Neural cell (in vitro differentiated cells): ENCODE measurements around the gene GRAMD4.

ENCODE experiments used
- MXI1 ChIP-seq: fragments of 450-650 bp; conservative IDR thresholded peaks from 2 replicates; pipeline ENCODE4 v1.6.1; 2014; ENCODE audit warnings: antibody characterized with exemption, mild to moderate bottlenecking; ENCODE audit not compliant: poor library complexity, severe bottlenecking
- TF ChIP-seq, protein P1 (sequence below): fragments of 450-650 bp; IDR thresholded peaks from 2 replicates; pipeline ENCODE4 v1.5.1; 2014; ENCODE audit warnings: antibody characterized with exemption, mild to moderate bottlenecking, moderate library complexity; ENCODE audit not compliant: poor library complexity, severe bottlenecking

DNA sequence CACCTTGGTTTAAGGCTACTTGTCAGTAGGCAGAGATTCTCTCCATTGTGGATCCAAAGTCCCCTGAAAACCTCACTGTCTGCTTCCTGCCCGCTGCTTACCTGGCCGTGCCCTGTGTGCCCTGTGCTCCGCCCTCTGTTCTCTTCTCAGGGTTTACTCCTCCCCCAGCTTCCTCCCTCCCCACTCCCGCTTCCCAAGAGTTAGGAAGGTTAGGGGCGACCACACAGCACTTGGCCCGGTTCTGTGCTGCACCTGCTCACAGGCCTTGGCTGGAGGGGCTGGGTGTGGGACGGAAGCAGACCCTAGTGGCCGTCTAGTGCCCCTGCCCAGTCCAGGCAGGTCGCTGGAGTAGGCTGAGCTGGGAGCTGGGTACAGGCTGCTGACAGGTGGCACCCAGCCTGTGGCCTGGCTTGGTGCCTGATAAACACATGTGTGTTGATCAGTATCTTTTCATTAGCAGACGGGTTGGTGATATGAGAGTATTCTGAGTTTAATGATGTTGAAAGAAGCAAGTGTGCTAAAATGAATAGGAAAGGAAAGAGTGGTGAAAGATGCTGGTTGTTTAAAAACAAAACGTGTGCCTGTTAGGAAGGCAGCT is 40.5 kb downstream of the GRAMD4 start:
- TF ChIP-seq, protein P1, sequence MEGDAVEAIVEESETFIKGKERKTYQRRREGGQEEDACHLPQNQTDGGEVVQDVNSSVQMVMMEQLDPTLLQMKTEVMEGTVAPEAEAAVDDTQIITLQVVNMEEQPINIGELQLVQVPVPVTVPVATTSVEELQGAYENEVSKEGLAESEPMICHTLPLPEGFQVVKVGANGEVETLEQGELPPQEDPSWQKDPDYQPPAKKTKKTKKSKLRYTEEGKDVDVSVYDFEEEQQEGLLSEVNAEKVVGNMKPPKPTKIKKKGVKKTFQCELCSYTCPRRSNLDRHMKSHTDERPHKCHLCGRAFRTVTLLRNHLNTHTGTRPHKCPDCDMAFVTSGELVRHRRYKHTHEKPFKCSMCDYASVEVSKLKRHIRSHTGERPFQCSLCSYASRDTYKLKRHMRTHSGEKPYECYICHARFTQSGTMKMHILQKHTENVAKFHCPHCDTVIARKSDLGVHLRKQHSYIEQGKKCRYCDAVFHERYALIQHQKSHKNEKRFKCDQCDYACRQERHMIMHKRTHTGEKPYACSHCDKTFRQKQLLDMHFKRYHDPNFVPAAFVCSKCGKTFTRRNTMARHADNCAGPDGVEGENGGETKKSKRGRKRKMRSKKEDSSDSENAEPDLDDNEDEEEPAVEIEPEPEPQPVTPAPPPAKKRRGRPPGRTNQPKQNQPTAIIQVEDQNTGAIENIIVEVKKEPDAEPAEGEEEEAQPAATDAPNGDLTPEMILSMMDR = no peak
- no peak for TF ChIP-seq MXI1
